ENCODE results near the gene VTN.

DNA sequence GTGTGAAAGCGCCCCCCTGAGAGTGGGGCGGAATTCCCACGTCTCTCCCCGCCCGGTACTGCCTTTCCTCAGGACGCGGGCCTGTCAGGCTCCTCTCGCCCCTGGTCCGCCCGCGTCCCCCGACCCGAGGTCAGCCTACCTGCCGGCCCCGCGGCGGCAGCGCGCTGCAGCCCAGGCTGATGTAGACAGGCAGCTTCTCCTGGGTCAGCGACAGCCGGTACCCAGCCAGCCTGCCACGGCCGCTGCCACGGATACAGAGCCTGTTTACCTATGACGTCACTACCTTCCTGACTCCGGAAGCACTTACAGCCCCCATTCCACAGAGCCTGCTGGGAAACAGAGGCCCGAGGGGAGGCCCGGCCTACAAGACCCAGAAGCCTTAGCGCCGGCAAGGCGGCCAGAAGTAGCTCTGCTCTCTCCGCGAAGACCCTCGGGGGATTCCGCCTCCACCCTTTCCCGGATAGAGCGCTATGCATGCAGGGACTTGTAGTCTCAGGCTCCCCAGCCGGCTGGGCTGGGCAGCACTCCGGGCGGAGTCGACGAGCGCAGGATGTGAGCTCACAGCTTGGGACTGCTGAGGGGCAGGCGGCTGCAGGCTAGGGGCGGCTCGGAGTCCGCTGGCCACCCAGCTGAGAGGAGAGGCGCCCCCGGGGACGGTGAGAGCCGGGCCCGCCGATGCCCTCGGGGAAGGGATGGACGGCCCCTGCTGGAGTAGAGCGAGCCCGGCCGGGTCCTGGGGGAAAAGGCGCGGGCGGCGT lies 34.7 kb downstream of the VTN start, which contains the start of the genes IFT20 and TNFAIP1:
- TF ChIP-seq CTCF (IDR thresholded peaks at IDR 0.05) (no peak), EZH2 (IDR thresholded peaks at IDR 0.05; ENCODE audit: borderline replicate concordance, insufficient read depth, low read depth, low read length, poor library complexity, severe bottlenecking) (no peak)
